H4 (cell line): ENCODE results near the gene WFIKKN1. TPM values are rescaled to one million over a fixed set of nuclear protein-coding genes. Genes with fewer than 3 reads are reported as not detected.

Experiments
- DNase-seq: peaks from one replicate; pipeline ENCODE4 v3.0.0-alpha.2; 2015; ENCODE audit warnings: low spot score
- total RNA-seq: library from RNA; depleted of rRNA; stranded (reverse); fragments of >200 nt; shearing (Covaris generic); gene quantifications from 2 replicates; pipeline ENCODE4 v1.2.3, GENCODE V29; 2014

The WFIKKN1 gene
- total RNA-seq, 1 experiment from 2014 or later = not detected

DNA sequence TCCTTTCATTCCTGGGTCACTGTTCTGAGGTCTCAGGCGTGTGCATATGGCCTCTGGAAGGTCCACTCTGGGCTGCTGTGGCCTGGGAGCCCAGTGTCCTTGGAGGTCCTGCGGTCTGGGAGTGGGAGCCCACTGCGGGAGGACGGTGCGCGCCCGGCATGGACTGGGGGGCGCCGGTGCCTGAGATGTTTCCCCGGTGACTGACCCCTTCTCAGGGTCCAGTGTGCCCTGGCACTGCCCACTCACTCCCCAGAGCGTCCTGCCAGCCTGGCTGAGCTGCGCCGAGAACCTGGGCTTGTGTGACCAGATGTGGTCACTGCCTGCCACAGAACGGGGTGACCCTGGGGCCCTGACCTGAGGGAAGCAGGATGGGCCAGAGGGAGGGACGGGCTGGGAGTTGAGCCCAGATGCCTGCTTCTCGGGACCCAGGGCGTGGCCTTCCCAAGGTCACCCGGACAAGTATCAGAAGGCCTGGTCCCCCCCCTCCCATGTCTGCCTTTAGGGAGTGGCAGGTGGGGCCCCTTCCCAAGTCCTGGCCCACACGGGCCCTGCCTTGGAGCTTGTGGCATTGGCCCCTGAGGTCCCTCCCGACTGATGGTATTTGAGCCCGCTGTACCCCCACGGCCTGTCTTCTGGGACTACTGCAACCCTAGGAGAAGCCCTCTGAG, 43.6 kb downstream of the WFIKKN1 start:
- no peak for DNase-seq

DNA sequence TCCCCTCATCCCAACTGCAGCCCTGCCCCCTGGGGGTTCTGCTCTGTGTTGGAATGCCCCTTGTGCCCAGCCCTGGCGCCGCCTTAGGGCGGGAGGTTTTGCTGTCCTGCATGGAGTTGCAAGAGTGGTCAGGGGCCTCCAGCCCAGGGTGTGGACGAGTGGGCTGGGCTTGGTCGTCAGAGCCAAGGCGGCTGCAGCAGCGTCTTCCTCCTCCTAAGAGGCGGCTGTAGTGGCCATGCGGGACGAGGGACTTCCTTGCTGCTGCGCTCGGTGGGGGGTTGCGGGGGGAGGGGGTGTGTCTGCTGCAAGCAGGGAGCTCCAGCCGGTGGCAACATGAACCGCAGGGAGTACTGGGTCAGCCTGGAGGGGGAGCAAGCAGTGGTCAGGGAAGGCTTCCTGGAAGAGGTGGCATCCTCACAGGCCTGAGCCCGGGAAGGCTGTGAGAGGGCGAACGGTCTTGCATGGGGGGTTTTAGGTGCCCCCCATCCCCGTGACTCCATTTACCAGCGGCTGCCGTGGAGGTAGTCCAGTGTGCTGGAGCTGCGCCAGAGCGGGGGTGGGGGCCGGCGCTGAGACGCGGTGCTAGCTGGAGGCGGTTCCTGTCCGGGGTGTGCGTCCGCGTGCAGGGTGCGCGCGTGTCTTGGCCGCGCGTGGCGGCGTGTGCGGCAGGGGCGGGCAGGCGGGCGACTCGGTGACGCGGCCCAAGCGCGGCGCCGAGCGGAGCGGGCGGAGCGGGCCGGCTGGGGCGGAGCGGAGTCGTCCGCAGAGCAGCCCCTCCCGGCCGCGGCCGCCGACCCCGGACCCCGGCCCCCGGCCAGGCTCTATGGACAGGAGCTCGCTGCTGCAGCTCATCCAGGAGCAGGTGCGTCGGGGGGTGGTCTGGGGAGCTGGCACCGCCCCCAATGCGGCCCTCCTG, 44.4 kb downstream of the WFIKKN1 start, which contains the start of gene RHBDL1:
TSS of gene RHBDL1 (plus strand) at position 704 of the 916 bp plus-strand sequence. CDS start at position 824, 120 bp downstream.
- no peak for DNase-seq

DNA sequence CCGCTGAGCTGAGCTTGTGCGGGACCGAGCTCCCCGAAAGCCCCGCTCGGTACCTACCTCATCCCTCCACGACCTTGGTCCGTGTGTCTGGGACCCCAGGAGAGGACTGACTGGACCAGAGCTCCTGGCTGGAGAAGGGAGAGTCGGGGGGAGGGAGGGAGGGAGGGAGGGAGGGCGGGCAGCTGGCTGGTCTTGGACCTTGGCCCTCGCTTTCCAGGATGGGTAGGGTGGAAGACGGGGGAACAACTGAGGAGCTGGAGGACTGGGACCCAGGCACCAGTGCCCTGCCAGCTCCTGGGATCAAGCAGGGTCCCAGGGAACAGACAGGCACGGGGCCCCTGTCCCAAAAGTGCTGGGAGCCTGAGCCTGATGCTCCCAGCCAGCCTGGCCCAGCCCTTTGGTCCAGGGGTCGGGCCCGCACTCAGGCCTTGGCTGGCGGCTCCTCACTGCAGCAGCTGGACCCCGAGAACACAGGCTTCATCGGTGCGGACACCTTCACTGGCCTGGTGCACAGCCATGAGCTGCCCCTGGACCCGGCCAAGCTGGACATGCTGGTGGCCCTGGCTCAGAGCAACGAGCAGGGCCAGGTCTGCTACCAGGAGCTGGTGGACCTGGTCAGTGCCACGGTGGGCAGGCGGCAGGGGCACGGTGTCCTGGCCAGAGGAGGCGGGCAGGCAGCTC, 45.2 kb downstream of the WFIKKN1 start:
- DNase-seq = no peak

GRCh38 chr16:676565-676902, 45.7 kb downstream of the WFIKKN1 start:
- DNase-seq = no peak

DNA sequence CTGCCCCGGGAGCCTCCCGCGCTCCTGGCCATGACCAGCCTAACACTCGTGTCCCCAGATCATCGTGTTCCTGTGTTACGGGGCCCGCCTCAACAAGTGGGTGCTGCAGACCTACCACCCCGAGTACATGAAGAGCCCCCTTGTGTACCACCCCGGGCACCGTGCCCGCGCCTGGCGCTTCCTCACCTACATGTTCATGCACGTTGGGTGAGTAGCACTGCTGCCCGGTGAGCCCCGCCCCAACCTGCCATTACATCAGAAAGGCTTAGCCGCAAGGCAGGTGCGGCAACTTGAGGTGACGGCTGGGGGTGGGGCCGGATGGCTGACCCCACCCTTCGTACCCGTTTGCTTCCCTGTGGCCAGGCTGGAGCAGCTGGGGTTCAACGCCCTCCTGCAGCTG, 46.1 kb downstream of the WFIKKN1 start:
- no peak for DNase-seq

DNA sequence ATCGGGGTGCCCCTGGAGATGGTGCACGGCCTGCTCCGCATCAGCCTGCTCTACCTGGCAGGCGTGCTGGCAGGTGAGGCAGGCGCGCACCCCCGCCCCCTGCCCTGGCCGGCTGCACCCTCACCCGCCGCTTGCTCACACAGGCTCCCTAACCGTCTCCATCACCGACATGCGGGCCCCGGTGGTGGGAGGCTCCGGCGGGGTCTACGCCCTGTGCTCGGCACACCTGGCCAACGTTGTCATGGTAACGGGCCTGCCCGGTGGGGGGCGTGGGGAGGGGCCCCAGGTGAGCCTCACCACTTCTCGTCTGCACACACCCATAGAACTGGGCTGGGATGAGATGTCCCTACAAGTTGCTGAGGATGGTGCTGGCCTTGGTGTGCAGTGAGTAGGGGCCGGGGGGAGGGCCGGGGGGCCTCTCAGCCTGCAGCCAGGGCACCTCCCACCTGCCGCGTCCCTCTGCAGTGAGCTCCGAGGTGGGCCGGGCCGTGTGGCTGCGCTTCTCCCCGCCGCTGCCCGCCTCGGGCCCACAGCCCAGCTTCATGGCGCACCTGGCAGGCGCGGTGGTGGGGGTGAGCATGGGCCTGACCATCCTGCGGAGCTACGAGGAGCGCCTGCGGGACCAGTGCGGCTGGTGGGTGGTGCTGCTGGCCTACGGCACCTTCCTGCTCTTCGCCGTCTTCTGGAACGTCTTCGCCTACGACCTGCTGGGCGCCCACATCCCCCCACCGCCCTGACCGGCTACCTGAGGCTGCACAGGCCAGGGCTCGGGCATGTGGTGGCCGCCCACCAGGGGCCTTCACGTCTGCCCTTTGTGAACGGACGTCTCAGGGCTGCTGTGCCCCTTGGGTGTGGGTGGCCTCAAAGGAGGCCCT, 46.8 kb downstream of the WFIKKN1 start:
- DNase-seq = no peak

DNA sequence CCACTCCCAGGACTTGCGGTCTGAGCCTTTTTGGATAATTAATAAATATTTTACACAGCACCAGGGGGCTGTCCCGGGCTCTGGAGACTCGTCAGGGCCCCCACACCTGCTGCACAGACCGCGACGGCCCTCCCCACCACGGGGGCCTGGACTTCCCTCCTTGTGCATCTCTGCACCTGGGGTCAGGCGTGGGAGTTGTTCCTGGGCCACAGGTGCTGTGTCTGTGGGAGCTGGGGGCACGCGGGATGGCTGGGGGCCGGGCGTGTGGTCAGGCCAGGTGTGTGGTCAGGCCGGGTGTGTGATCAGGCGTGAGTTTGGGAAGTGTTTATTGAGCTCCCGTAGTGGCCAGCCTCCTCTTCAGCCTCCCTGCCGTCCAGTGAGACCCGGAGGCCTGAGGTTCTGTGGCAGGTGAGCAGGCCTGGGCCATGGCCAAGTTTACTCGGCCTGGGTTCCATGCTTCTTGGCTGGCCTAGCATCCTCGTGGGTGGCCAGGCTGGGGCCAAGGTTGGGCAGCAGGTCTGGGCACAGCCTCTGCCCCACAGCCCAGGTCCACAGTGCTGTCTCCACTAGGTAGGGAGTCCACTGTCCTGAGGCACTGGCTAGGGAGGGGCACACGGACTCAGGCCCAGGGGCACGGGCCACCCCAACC, 47.5 kb downstream of the WFIKKN1 start:
- no peak for DNase-seq

DNA sequence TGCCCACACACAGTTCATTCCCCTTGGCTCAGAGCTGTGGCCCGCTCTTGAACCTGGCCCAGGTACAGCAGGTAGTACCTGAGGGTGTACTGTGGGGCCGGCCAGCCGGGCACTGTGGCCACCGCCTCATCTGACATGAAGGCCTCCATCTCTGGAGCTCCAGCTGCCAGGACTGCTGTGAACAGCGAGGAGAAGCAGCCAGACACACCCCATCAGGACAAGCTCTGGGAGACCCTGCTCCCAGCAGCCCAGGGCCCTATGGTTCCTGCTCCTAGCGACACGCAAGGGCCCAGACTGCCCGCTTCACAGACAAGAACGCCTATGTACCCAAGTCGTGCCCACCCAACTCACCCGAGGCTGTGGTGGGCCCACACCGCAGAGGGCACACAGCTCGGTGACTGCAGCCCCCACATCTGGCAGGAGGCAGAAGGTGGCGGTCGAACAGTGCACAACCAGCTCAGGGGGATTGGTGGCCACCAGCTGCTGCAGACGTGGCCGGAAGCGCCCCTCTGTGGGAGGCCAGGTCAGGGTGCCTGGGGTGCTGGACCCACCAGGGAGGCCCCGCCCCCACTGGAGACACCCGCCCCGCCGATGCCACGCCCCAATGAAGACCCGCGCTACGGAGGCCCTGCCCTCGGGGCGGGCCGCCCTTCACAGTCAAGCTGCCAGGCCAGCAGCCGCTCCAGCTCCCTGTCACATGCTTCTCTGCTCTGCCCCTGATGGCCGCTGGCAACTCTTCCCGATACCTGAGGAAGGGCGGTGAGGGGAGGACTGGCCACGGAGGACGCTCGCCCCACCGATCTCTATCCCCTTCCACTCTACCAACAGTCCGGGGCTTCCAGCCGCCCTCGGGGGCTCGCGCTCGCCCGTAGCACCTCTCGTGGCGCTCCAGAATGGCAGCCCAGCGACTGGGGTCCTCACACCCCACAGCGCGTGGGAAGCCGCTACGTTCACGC, 48.4 kb downstream of the WFIKKN1 start:
- peak; percentile 21 for DNase-seq

DNA sequence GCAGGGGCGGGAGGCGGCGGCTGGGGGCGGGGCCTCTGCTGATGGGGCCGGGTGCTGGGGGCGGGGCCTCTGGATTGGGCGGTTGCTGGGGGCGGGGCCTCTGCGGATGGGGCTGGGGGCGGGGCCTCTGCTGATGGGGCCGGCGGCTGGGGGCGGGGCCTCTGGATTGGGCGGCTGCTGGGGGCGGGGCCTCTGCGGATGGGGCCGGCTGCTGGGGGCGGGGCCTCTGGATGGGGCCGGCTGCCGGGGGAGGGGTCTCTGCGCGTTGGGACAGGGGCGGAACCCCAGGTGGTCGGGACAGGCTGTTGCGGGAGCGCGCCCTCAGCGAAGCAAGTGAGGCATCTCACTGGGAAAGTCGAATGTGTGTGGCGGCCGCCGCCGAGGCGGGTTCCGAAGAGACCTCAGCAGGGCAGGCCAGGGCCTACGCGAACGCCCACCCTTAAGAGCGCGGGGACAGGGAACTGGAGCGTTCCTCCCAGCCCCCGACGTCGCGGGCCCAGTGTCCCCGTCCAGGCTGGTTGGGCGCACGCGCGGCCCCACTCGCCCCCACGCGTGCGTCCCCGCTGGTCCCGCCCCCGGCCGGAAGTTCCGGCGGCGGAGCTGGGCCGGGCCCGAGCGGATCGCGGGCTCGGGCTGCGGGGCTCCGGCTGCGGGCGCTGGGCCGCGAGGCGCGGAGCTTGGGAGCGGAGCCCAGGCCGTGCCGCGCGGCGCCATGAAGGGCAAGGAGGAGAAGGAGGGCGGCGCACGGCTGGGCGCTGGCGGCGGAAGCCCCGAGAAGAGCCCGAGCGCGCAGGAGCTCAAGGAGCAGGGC, 49.2 kb downstream of the WFIKKN1 start, which contains the start of gene STUB1:
TSS of gene STUB1 (plus strand) at position 597 of the 811 bp plus-strand sequence. CDS start at position 713, 116 bp downstream.
- DNase-seq = peak; percentile 55

DNA sequence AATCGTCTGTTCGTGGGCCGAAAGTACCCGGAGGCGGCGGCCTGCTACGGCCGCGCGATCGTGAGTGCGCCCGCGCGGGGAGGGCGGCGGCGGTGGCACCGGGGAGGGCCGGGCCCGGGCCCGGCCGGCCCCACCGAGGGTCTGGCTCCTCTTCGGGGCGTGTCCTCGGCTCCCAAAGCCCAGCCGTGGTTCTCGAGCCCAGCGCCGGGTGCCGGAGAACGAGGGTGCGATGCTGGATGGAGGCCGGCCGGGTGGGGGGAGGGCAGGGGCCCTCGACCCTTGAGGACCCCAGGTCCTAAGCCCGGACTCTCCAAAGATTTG, 49.8 kb downstream of the WFIKKN1 start:
- DNase-seq = no peak

DNA sequence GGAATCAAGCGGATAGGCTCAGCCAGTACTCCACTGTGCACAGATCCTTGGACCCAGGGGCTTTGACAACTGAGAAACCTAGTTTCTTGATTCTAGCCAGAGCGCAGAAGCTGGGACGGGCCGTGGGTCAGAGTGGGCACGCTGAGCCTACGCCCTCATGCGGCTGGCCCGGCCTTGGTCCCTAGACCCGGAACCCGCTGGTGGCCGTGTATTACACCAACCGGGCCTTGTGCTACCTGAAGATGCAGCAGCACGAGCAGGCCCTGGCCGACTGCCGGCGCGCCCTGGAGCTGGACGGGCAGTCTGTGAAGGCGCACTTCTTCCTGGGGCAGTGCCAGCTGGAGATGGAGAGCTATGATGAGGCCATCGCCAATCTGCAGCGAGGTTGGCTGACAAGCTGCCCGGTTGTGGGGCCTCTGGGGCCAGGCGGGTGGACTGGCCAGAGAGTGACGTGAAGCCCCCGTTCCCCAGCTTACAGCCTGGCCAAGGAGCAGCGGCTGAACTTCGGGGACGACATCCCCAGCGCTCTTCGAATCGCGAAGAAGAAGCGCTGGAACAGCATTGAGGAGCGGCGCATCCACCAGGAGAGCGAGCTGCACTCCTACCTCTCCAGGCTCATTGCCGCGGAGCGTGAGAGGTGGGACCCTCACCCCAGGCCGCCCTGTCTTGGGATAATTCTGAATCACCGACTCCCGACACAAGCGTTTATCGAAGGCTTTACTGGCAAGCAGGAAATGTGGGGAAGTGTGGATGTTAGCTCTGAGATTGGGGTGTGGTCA, 50.4 kb downstream of the WFIKKN1 start:
- no peak for DNase-seq

GRCh38 chr16:681746-682427, 51.1 kb downstream of the WFIKKN1 start:
- DNase-seq = no peak

GRCh38 chr16:682493-683395, 52.0 kb downstream of the WFIKKN1 start:
- no peak for DNase-seq

DNA sequence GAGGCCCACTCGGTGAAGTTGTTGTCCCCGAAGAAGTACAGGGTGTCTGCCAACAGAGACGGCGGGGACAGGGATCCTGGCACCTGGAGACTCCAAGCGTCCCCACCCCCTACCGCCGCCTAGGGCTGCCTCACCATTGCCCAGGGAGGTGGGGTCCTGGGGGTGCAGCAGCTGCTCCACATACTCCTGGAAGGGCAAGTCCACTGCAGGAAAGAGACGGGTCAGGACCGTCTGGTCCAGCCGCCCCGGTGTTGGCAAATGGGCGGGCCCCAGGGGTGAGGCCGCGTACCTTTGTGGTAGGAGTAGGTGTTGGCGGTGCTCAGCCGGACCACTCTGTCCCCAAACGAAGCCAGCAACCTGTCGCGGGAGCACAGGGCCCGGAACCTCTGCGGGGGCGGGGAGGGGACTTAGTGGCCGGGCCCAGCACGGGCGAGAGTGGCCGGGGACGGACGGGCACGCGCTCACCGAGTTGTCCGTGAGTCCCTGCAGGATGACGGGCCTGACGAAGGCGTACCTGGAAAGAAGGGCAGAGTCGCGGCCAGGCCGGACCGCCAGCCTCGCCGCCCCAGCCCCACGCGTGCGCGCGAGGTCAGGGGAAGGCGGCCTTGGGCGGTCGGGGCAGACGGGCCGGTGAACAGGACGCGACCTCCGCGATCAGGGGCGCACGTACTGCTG, 52.7 kb downstream of the WFIKKN1 start:
- no peak for DNase-seq
